Measurements from ENCODE around the gene ANKUB1. TPM values are rescaled to one million over a fixed set of nuclear protein-coding genes. Genes with fewer than 3 reads are reported as not detected.

ANKUB1 gene
- total RNA-seq, 6 experiments from 2014 or later, result not detected

- Histone ChIP-seq H3K9me3 (no peaks in the 10 kb centered on the region), H3K27ac (no peak overlapping the region), H3K4me1 (no peaks in the 10 kb centered on the region), H3K27me3 (no peaks in the 10 kb centered on the region), H3K4me3 (no peak overlapping the region), H3K36me3 (no peaks in the 10 kb centered on the region)
- intact Hi-C loops (cut with DNase I), result no loop called here
- ATAC-seq (no peak), DNase-seq (no peak)
- WGBS (ENCODE audit: insufficient coverage, low coverage, low lambda C conversion rate, missing lambda C conversion rate), result 27% methylated on average over 2 of the region's 2 CpGs
- TF ChIP-seq POLR2A (IDR thresholded peaks at IDR 0.05), result no peak
- TF ChIP-seq CTCF (IDR thresholded peaks at IDR 0.05), result no peak
These were observed 13.9 kb upstream of the ANKUB1 start for GRCh38 chr3:149806171-149806778.

GRCh38 chr3:149801639-149802038 lies 9.3 kb upstream of the ANKUB1 start:
- intact Hi-C loops (cut with DNase I), result no loop called here
- no peak for ATAC-seq
- WGBS (ENCODE audit: insufficient coverage, low coverage, low lambda C conversion rate, missing lambda C conversion rate), result 50% methylated on average over 5 of the region's 5 CpGs
- Histone ChIP-seq H3K27me3 (no peaks in the 10 kb centered on the region), H3K9me3 (no peaks in the 10 kb centered on the region), H3K4me1 (no peaks in the 10 kb centered on the region), H3K27ac (no peak overlapping the region), H3K4me3 (no peak overlapping the region), H3K36me3 (no peaks in the 10 kb centered on the region)
- TF ChIP-seq POLR2A (IDR thresholded peaks at IDR 0.05), result no peak
- TF ChIP-seq CTCF (IDR thresholded peaks at IDR 0.05), result no peak
- DNase-seq, result no peak

GRCh38 chr3:149801195-149801594 lies 8.8 kb upstream of the ANKUB1 start:
- no peak overlapping the region for H3K4me3 ChIP-seq
- no peak overlapping the region for H3K27ac ChIP-seq
- TF ChIP-seq CTCF (IDR thresholded peaks at IDR 0.05) (no peak), POLR2A (IDR thresholded peaks at IDR 0.05) (no peak)
- DNase-seq (no peak), ATAC-seq (no peak)
- H3K4me1 ChIP-seq, result no peaks in the 10 kb centered on the region
- H3K9me3 ChIP-seq, result no peaks in the 10 kb centered on the region
- H3K27me3 ChIP-seq, result no peaks in the 10 kb centered on the region
- intact Hi-C loops (cut with DNase I), result no loop called here
- H3K36me3 ChIP-seq, result no peaks in the 10 kb centered on the region
- 30% methylated on average over 1 of the region's 1 CpG for WGBS (ENCODE audit: insufficient coverage, low coverage, low lambda C conversion rate, missing lambda C conversion rate)

GRCh38 chr3:149800693-149801092 lies 8.3 kb upstream of the ANKUB1 start:
- intact Hi-C loops (cut with DNase I), result no loop called here
- Histone ChIP-seq H3K4me3 (no peak overlapping the region), H3K9me3 (no peaks in the 10 kb centered on the region), H3K36me3 (no peaks in the 10 kb centered on the region), H3K4me1 (no peaks in the 10 kb centered on the region), H3K27me3 (no peaks in the 10 kb centered on the region), H3K27ac (no peak overlapping the region)
- TF ChIP-seq POLR2A (IDR thresholded peaks at IDR 0.05), result no peak
- TF ChIP-seq CTCF (IDR thresholded peaks at IDR 0.05), result no peak
- 88% methylated on average over 8 of the region's 8 CpGs for WGBS (ENCODE audit: insufficient coverage, low coverage, low lambda C conversion rate, missing lambda C conversion rate)
- ATAC-seq, result no peak
- DNase-seq, result no peak

- 69% methylated on average over 1 of the region's 1 CpG for WGBS (ENCODE audit: insufficient coverage, low coverage, low lambda C conversion rate, missing lambda C conversion rate)
- intact Hi-C loops (cut with DNase I), result no loop called here
- no peak for ATAC-seq
These were observed 3.7 kb upstream of the ANKUB1 start for GRCh38 chr3:149796026-149796425.

More at GRCh38 chr3:149796026-149796425, 3.7 kb upstream of the ANKUB1 start:
- Histone ChIP-seq H3K9me3 (no peaks in the 10 kb centered on the region), H3K4me3 (no peak overlapping the region), H3K27me3 (no peaks in the 10 kb centered on the region), H3K4me1 (no peaks in the 10 kb centered on the region), H3K36me3 (no peaks in the 10 kb centered on the region), H3K27ac (no peak overlapping the region)
- no peak for DNase-seq
- TF ChIP-seq CTCF (IDR thresholded peaks at IDR 0.05) (no peak), POLR2A (IDR thresholded peaks at IDR 0.05) (no peak)

All from right lobe of liver (tissue), 6 donors.